Amniotic epithelial cell (primary cell): ENCODE measurements around the gene BTBD1.
A peak's percentile ranks its signal among the peaks of the same experiment; 100 is the strongest.

ENCODE experiments used
- DNase-seq: peaks from one replicate; pipeline ENCODE4 v3.0.0-alpha.2; 2010; ENCODE audit warnings: low read depth

The BTBD1 gene

DNA sequence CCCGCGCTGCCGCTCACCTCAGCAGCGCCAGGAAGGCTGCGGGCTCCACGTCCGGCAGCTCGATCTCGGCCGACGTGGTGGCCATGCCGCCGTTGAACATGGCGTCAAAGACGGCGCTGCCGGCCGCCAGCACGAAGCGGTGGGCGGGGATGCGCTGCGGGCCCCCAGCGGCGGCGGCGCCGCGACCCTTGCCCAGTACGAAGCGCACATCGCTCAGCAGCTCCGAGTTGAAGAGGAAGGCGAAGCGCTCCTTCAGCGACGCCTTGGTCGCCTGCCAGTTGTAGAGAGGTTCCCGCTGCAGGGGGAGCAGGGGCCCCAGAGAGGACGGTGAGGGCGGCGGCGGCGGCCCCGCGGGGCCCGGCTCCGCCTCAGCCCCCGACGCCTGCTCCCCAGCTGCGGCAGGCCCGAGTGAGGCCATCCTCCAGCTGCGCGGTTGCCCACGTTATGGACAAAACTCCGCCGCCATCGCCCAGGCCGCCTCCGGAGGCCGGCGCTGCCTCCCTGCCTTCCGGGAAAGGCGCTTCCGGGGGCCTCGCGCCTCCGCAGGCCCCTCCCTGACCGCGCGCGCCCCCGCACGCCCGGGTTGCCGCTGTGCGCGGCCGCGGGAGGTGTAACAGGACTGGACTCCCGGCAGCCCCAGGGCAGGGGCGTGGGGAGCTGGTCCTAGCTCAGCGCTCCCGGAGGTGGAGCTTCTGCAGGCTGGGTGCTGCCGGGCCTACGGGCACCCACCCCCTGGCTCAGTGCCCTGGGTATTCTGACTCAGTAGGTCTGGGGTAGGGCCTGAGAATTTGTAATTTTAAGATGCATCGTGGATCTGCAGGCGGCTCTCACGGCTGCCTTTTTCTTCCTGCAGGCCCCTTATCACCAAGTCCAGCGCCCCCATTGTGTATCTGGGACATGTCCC is at the start of gene BTBD1:
Gene BTBD1 (minus strand): TSS at position 519 of the 904 bp plus-strand sequence. CDS start 101 bp downstream, at position 418.
- peak; percentile 95 for DNase-seq

DNA sequence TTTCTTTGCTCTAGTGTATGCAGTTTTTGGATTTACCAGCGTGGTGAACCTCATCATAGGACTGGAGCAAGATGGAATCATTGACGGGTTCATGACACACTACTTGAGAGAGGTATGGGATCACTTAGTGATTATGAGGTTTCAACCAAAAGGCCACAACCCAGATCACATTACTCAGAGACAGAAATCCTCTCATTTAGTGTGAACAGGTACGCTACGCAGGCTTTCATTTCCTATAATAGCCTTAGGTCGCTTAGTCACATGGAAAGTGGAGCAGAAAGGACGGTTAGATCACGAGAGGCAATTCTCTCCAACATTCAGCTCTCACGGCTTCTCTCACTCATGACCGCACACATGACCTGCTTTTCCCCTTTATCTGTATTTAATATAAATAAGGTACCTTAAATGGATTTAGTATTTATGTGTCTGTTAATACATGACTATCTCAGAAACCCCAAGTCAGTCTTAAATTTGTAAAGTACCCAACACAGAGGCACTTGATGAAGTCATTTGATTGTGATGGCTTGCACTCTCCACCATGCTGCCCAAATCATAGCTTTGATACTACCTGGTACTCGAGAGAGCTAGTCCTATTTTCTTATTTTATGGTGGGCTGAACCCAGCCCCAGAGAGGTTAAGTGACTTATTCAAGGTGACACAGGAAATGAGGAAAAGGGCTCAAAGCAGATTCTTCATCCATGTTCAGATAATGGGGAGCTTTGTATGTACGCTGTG is 48.9 kb upstream of the BTBD1 start:
- no peak for DNase-seq

DNA sequence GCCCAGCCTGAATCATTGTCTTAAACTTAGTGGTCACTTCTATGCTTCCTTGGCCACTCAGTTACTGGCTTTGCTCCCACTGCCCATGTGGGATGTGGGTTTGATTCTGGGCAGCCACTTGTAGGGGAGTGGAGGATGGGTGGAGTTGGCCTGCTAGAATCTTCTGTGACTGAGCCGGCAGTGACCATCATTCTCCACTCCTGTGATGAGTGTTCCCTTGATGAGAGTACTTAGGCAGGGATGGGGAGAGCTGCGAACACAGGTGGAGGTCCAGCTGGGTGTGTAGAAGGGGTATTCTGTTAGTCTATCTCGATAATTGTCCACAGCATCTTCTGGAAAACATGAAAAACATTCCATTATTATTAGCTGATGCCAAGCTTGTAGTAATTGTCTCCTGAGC is 48.4 kb upstream of the BTBD1 start:
- DNase-seq, result no peak

DNA sequence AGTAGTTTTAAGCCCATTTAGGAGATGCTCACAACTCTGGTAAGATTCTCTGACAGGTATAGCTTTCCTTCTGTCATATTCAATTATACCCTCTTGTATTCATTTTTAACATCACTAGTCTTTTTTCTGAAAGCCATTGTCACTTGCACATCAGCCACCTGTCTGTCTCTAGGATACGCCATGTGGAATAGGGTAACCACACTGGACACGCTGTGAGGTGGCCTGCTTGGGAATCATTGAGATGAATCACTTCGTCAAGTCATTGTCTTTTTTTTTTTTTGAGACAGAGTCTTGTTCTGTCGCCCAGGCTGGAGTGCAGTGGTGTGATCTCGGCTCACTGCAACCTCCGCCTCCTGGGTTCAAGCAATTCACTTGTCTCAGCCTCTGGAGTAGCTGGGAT is 47.8 kb upstream of the BTBD1 start:
- DNase-seq, result no peak

DNA sequence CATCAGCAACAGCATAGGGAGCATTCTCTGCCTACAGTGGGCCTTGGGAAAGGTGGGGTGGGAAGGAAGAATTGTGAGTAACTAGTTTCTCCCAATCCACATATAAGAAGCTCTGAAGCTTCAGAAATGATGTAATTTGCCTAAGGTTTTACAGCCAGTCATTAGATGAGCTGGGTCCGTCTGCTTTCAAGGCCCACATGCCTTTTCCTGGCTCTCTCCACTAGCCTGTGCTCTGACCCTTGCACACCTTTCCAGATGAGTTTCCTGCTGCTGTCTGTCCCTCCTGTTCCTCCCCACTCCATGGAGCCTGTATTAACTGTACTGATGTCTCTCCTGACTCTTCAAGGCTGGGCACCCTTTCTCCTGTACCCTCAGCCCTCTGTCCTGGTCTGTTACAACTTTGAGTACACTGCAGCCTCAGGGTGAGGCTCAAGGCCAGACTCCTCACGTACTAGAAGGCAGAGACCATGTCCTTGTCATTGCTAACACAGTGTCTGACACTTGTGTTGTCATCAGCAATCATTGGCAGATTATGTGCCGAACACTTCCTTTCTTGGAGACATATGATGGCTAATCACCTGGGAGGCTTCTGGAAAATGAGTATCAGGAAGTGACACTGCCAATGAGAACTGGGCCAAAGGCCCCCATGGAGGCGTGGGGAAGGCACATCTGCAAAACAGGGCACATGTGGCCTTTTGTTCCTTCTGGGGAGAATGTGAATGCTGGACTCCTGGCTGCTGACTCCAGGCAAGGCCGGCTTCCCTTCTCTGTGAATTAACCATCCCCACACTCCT is 47.0 kb upstream of the BTBD1 start:
- no peak for DNase-seq

DNA sequence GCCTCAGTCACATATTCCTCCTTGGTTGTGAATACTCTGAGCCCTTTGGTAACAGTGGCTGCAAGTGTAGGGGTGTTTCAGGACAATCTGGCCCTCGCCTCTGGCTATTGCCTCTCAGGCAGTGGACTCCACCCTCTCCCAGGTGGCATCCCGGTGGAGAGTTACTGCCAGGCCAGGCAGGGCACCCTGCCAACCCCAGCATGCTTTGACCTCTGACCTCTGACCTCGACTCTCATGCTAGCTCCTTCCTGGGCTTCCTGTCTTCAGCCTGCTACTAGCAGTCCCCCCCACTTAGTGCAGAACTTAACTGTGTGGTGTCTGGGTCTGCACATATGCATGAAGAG is 45.9 kb upstream of the BTBD1 start:
- DNase-seq, result no peak

DNA sequence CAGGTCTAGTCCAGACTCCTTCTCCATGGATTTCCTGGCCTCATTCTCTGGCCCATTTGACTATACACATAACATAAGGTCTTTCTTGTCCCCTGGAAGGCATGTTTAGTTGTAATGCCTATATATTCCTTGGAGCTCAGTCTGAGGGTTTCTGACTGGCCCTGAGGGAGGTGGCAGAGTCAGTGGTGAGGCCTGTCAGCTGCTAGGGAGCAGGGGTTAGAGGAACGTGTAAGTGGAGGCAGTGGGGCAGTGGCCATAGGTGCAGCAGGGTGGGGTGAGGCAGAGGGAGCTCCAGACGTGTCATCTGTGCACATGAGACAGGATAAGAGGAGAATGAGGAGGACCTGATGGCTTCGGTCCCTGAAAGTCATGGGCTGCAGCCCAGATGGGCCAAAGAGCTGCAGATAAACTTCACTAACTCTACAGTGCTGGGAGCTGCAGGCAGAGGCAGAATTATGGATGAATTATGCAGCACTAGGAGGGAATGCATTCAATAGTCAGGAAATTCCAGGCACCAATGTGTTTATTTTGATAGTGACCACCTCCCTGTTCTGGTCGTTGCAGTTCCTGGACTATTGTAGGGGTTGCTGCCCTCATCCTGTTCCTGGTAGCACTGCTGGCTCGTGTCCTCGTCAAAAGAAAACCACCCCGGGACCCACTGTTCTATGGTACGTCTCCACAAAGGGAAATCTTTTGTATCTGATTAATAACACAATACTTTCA is 45.3 kb upstream of the BTBD1 start:
- peak; percentile 10 for DNase-seq

DNA sequence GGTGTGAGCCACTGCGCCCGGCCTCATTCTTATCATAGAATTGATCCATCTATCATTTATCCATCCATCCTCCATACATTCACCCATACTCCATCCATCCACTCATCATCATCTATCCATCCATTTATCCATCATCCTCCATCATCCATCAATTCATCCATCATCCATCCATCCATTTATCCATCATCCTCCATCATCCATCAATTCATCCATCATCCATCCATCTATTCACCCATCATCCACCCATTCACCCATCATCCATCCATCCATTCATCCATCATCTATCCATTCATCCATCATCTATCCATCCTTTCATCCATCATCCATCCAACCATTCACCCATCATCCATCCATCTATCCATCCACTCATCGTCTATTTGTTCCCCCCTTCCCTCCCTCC is 44.1 kb upstream of the BTBD1 start:
- DNase-seq, result no peak

DNA sequence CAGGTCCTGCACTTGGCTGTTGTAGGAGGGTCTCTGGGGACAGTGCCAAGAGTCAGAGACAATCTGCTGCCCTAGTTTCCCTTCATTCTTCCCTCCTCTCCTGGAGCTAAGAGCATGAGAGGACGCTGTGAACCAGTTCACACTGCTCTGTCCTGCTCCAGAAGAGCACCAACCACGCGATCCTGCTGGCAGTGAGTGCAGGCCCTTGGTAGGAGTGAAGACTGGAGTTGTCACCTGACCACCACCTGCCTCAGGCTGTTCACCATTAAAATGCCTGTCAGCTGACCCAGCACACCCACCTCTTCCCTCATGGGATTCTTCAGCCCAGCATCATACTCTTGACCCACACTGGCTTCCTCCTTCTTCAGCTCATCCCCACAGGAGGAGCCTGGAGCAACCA is 43.3 kb upstream of the BTBD1 start:
- DNase-seq, result no peak

DNA sequence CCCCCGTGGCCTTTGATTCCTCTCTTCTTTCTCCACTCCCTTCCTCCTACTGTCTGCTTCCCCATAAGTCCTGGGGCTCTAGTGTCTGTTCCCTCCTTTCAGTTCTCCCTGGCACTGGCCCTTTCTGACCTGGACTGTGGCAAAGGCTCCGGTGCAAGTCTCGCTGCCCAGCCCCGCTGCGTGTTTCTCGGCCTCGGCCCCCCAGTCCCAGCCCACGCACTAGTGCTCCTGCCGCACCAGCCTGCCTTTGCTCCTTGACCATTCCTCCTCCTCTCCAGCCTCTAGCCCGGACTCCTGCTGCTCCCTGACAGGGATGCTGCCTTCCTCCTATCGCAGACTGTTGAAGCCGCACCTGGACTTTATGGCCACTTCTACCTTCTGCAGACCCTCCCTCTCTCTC is 42.5 kb upstream of the BTBD1 start:
- DNase-seq, result no peak

DNA sequence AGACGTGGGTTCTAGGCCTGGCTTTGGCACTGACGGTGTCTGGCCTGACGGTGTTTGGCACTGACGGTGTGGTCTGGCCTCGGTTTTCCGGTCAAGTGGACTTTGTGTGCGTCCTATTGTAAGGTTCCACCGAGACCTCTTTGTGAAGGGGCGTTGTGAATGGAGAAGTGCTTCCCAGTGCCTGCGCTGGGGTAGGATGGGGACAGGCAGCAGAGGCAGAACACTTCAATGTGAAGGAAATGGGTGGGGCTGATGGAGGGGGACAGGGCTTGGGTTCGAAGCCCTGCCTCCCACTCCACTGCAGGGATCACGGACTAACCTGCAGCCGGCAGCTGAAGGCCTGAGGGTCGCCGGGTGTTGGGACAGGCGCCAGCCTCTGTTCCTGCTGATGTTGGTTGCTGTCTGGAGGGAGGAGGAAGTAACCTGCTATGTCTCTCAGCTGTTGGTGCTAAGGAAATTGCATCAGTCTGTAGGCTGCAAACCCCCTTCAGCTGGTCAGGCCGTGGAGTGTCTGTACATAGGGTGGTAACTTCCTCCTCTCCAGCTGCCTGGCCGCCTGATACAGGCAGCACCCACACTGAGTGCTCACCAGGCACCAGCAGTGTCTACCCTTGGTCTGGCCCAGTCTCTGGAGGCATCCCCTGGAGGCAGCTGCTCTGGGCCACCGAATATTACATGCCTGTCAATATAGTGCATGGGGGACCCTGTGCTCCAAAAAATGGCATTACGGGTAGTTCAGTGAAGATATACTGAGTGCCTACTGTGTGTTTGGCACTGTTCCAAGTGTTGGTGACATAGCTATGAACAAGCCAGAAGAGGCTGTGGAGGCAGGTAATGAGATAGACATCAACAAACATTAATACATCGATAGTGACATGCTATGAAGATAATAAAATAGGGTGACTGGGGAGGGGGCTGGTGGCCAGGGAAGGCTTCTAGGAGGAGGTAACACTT is 41.5 kb upstream of the BTBD1 start:
- DNase-seq, result peak; percentile 23

DNA sequence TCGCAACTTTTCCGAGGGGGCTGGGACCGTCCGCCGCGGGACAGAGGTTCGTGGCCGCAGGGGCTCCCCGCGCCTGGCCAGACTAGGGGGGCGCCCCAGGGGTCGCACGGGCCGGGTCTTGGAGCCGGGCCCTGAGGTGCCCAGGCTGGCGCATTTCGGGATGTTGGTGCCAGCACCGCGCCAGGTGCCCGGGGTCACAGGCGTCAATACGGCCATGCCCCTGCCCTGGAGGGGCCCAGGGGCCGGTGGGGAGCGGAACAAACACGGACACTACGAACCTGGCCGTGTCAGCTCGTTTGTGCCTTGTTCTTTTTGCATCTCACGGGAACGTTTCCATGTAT is 40.8 kb upstream of the BTBD1 start:
- no peak for DNase-seq

DNA sequence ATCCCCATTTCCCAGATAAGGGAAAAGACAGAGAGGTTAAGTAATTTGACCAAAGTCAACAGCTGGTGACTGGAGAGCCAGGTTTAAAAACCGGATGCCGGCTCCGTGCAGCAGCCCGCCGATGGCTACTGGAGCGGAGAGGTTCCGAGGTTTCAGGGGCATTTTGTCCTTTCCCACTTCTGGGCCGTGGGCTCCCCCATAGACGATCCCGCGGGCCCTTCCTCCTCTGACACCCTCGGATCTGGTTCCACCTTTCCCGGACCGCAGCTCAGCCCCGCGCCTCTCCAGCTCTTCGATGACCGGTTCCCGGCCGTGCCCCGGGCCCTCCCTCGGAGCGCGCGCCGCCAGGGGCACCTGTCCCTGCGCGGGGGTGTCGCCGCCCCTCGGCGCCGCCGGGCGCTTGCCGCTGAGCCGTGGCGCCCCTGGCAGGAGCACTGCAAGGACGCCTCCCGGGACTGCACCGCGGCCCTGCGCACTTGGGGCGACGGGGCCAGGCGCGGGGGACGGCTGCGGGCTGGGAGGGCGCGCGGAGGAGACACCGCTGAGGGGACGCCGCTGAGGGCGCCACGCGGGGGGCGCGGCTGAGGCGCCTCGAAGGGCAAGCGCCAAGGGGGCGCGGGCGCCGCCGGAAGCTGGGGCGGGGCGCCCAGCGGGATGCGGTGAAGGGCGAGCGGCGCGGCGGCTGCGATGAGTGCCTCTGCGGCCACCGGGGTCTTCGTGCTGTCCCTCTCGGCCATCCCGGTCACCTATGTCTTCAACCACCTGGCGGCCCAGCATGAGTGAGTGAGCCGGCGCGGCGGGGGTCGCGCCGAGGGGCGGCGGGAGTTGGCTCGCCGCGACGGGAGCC is 40.2 kb upstream of the BTBD1 start, which contains the start of gene TM6SF1:
Gene TM6SF1 (plus strand): TSS at position 652 of the 847 bp plus-strand sequence. CDS start 36 bp downstream, at position 688.
- no peak for DNase-seq

DNA sequence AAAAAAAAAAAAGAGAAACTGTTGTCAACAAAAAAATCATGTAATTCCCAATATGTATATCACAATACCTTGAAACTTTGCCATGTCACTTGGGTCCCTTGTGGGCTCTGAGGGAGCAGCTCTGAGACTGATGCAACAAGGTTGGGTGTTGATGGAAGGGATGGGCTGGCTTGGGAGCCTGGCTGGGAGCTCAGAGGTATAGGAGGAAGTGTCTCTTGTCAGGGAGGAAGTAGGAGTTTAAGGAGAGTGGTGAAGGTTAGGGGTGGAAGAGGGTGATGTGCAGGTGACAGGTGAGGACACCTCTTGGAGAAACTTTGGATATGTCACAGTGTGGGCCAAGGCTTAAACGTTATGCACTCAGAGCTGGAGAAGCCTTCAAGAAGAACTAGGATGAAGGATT is 38.4 kb upstream of the BTBD1 start:
- no peak for DNase-seq

DNA sequence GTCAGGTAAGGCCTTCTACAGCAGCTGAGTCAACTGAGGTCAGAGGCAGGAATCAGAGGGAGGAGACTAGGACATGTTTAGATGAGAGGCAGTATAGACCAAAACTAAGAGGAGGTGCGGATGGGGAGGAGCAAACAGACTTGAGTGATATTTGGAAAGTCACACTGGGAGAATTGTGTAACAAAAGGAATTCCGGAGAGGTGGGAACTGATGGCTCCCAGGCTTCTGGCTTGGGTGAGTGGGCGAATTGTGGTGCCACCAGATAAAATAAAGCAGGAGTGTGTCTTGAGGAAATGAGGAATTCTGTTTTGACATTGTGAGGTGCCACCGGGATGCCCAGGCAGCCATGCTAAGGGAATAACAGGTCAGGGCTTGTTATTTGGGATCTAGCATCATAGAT is 37.1 kb upstream of the BTBD1 start:
- no peak for DNase-seq

DNA sequence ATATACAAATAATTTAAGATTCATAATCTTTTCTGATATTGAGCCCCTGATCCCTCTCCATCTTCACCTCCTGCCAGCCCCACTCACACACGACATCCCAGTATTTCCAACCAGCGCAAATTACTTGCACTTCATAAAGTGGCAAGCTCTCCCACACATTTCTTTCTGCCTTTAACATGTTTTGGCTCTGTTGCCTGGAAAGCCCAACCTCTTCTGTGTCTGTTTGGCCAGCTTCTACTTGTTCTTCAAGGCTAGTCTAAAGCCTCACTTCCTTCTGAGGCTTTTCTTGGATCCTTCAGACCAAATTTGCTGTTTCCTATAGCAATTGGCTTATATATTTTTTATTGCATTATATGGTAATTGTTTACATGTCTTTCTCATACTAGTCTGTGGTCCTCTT is 35.3 kb upstream of the BTBD1 start:
- DNase-seq, result no peak

DNA sequence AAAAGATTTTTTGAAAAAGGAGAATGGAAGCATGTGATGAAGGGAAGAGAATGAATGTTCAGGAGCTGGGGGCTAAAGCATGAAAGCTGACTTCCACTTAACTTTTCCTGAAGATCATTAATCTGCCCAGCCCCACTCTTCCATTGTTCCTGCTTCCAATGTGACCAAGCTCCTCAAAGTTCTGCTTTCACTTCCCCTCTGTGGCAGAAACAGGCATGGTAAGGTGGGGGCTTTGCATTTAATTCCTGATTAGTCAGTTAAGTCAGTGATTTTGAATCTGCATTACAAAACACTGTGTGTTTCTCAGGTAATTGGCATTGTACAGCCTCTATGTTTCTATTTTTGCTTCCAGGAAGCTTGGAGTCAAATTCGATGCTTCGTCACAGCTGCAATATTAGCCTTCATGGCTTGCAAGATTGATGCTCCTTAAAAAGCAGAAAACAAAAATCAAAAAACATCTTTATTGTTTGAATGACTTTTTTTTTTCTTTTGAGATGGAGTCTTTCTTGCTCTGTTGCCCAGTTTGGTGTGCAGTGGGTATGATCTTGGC is 33.1 kb upstream of the BTBD1 start:
- no peak for DNase-seq

DNA sequence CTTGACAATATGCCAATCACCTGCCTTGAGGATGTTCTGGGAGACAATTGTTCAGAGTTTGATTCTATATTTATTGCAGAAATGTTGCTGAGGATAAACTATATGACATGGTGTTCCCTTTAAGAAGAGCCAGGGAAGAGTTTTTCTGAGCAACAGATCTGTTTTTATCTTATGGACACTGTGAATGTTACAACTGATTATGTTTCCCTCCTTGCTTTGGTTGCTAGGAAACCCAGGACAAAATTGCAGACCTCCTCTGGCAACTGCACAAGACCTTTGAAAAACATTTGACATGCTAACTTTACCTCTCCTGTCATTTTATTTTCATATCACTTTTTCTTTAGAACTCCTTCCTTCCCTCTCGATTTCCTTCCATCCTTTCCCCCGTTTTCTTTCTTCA is 32.2 kb upstream of the BTBD1 start:
- DNase-seq, result no peak

DNA sequence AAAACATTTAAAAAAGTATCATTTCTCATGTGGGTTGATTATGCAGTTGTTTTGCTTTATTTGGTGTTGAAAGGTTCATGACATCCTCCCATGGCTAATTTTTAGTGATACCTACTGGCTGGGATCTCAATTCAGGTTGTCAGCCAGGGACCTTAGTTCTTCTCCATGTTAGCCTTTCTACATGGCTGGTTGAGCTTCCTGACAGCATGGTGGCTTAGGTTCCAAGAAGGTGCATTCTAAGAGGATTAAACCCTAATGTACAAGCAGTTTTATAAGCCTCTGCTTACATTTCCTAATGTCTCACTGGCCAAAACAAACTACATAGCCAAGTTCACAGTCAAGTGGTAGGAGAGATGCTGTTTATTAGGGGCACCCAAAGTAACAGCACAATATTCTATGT is 31.0 kb upstream of the BTBD1 start:
- no peak for DNase-seq

DNA sequence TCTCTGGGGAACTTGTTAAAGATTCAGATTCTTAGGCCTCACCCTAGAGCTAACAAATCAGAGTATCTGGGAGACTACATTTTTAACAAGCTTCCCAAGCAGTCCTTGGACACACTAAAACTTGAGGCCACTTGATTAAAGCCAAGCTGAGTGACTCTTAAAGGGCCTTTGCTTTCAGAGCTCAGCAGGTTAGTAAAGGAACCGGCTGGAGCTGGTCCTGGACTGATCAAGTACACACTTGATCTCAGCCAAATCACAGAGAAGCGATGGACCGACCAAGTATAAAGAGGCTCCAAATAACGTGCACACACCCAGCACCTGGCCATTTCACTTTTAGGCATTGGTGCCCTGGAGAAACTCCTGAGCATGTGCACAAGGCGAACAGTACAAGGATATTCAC is 27.5 kb upstream of the BTBD1 start:
- no peak for DNase-seq
